ENCODE data around the gene LAMP1. TPM values are rescaled to one million over a fixed set of nuclear protein-coding genes. Genes with fewer than 3 reads are reported as not detected.
"Not testable (repeated sequence)": the region's sequence is repeated elsewhere in the genome, so short reads cannot be mapped to it uniquely, and the experiment has no call there.

The LAMP1 gene
- total and polyA plus RNA-seq, 2 donors (not counting 1 experiment from before 2014, with no cell fraction given): 52.1 to 96.1 TPM

DNA sequence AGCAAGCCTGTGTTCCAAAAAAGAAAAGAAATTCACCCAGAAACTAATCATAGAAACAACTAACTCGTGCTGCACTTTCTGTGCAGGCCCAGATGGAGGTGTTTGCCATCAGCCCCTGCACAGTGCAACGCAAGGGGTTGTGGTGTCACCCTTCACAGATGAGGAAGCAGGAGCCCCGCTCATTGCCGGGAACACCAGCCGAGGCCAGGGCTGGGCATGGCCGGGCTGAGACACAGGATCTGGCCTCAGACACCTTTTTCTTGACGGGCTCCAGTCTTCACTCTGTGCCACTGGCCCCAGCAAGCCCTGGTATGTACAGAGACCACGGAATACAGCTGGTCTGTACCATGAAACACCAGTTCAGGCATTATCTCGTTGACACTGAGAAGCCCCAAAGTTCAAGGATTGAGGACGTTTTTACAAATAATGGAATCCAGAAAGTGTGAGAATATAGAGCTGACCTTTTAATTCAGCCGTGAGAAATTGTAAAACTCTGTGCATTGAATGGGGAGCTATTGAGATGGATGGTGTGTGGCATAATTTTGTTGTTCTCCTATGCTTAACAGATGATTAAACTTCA, 44.4 kb upstream of the LAMP1 start:
- POLR2A ChIA-PET: no interaction called here
- peaks cover 4 to 72% of the 10 kb centered on the region in 2 experiments for H3K36me3 ChIP-seq (replicated peaks in 1 of 2; ENCODE audit: control extremely low read depth in 1 of 2, control insufficient read depth in 1 of 2, extremely low read depth in 1 of 2, insufficient read depth in 2 of 2, low read length in 1 of 2)
- H3K9me3 Mint-ChIP-seq (ENCODE audit: insufficient read depth): no peaks in the 10 kb centered on the region

DNA sequence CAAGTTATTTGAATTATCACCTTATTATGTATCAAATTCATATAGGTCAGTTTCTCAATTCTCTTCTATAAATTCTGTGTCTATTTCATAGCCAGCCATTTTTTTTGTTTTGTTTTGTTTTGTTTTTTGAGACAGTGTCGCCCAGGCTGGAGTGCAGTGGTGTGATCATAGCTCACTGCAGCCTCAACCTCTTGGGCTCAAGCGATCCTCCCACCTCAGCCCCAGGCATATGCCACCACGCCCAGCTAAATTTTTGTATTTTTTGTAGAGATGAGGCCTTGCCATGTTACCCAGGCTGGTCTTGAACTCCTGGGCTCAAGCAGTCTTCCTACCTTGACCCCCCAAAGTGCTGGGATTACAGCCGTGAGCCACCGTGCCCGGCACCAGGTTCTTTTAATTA, 39.1 kb upstream of the LAMP1 start:
- H4K20me1 ChIP-seq (ENCODE audit: control insufficient read depth, insufficient read depth, low read length, poor library complexity, severe bottlenecking); H3K9me3 Mint-ChIP-seq (ENCODE audit: insufficient read depth); ATAC-seq (ENCODE audit: low read depth); intact Hi-C loops (cut with micrococcal nuclease); H3K4me3 Mint-ChIP-seq; DNase-seq; H3K27me3 Mint-ChIP-seq; POLR2A ChIA-PET; H3K4me2 ChIP-seq (replicated peaks; ENCODE audit: low read depth, low read length, poor library complexity, severe bottlenecking); H2AFZ ChIP-seq (ENCODE audit: insufficient read depth, low read depth, low read length, poor library complexity, severe bottlenecking); H3K4me3 ChIP-seq (ENCODE audit: control extremely low read depth in 1 of 5, extremely low read depth in 1 of 5, insufficient read depth in 1 of 5, low read depth in 2 of 5, low read length in 4 of 5); H3K27me3 ChIP-seq (replicated peaks in 1 of 4; ENCODE audit: control extremely low read depth in 1 of 4, control insufficient read depth in 3 of 4, insufficient read depth in 4 of 4, low read length in 3 of 4); H3K27ac ChIP-seq (ENCODE audit: low read length in 2 of 2); H3K9ac ChIP-seq (ENCODE audit: low read length); H3K4me1 Mint-ChIP-seq; H3K4me1 ChIP-seq (ENCODE audit: control insufficient read depth in 2 of 2, insufficient read depth in 2 of 2, low read length in 2 of 2); H3K79me2 ChIP-seq (ENCODE audit: control insufficient read depth, insufficient read depth, low read length); H3K9me3 ChIP-seq (ENCODE audit: control extremely low read depth in 1 of 3, control insufficient read depth in 2 of 3, insufficient read depth in 1 of 3, low read length in 2 of 3); H3K27ac Mint-ChIP-seq: not testable (repeated sequence)
- WGBS (ENCODE audit: insufficient coverage): 100% methylated on average over 2 of the region's 6 CpGs
- CTCF ChIA-PET: interaction anchor here (1.5 kb wide), 1 partner anchor 136 kb away, joined by 3 read pairs; no protein-coding TSS in a partner anchor
- peaks cover 13 to 63% of the 10 kb centered on the region in 2 experiments for H3K36me3 ChIP-seq (replicated peaks in 1 of 2; ENCODE audit: control extremely low read depth in 1 of 2, control insufficient read depth in 1 of 2, extremely low read depth in 1 of 2, insufficient read depth in 2 of 2, low read length in 1 of 2)

More for the DNA sequence above, 44.4 kb upstream of the LAMP1 start:
- no peak overlapping the region for H3K4me3 Mint-ChIP-seq
- no peak overlapping the region for H3K27ac Mint-ChIP-seq
- WGBS (ENCODE audit: insufficient coverage): 96% methylated on average over 11 of the region's 11 CpGs
- ATAC-seq (ENCODE audit: low read depth) (no peak), DNase-seq (no peak)
- Histone ChIP-seq H3K9me3 (ENCODE audit: control extremely low read depth in 1 of 3, control insufficient read depth in 2 of 3, insufficient read depth in 1 of 3, low read length in 2 of 3) (no peaks in the 10 kb centered on the region), H2AFZ (ENCODE audit: insufficient read depth, low read depth, low read length, poor library complexity, severe bottlenecking) (no peak overlapping the region), H3K4me3 (ENCODE audit: control extremely low read depth in 1 of 5, extremely low read depth in 1 of 5, insufficient read depth in 1 of 5, low read depth in 2 of 5, low read length in 4 of 5) (no peak overlapping the region), H3K27ac (ENCODE audit: low read length in 2 of 2) (no peak overlapping the region), H3K79me2 (ENCODE audit: control insufficient read depth, insufficient read depth, low read length) (no peaks in the 10 kb centered on the region), H3K27me3 (replicated peaks in 1 of 4; ENCODE audit: control extremely low read depth in 1 of 4, control insufficient read depth in 3 of 4, insufficient read depth in 4 of 4, low read length in 3 of 4) (no peaks in the 10 kb centered on the region), H3K4me2 (replicated peaks; ENCODE audit: low read depth, low read length, poor library complexity, severe bottlenecking) (no peak overlapping the region), H3K9ac (ENCODE audit: low read length) (no peak overlapping the region), H4K20me1 (ENCODE audit: control insufficient read depth, insufficient read depth, low read length, poor library complexity, severe bottlenecking) (no peaks in the 10 kb centered on the region), H3K4me1 (ENCODE audit: control insufficient read depth in 2 of 2, insufficient read depth in 2 of 2, low read length in 2 of 2) (no peaks in the 10 kb centered on the region)
- CTCF ChIA-PET: no interaction called here
- no peaks in the 10 kb centered on the region for H3K27me3 Mint-ChIP-seq
- intact Hi-C loops (cut with micrococcal nuclease): no loop called here
- TF ChIP-seq EZH2 (IDR thresholded peaks at IDR 0.05; ENCODE audit: borderline replicate concordance, insufficient read depth, low read depth, low read length, poor library complexity, severe bottlenecking): no peak
- TF ChIP-seq CTCF (IDR thresholded peaks at IDR 0.05): no peak
- H3K4me1 Mint-ChIP-seq: no peaks in the 10 kb centered on the region
